ENCODE measurements around the gene DCP2.

GRCh38 chr5:113026211-113026610, 49.6 kb downstream of the DCP2 start:
- TF ChIP-seq CTCF (IDR thresholded peaks at IDR 0.05): no peak
- no peak for TF ChIP-seq POLR2AphosphoS5 (IDR thresholded peaks at IDR 0.05)

Measured in suprapubic skin (tissue), 3 donors.